Panc1 (cell line): ENCODE measurements around the gene CD48. TPM values are rescaled to one million over a fixed set of nuclear protein-coding genes. Genes with fewer than 3 reads are reported as not detected.

Source experiments
- ATAC-seq: fragments of 200-7000 bp; cut with Tn5 transposase; 2 replicates; pipeline ENCODE4 v1.9.1; 2020; ENCODE audit warnings: mild to moderate bottlenecking, moderate library complexity
- BruUV-seq: library from RNA; stranded (reverse); fragments of 400-500 nt; replicated peaks from 2 replicates; lab custom pipeline; 2021; lab: Mats Ljungman, UMichigan
- CTCF ChIA-PET: fragments of 300-600 bp; sonication (Branson Sonifier 250); formaldehyde crosslinking; loops from one replicate; lab custom pipeline; 2022; ENCODE audit warnings: antibody characterized with exemption; lab: Charles Lee
- POLR2A ChIA-PET: fragments of 300-600 bp; sonication (Branson Sonifier 250); formaldehyde crosslinking; loops from one replicate; lab custom pipeline; 2022; ENCODE audit warnings: antibody characterized with exemption; lab: Charles Lee
- DNase-seq: peaks from one replicate; pipeline ENCODE4 v3.0.0-alpha.2; 2010; ENCODE audit warnings: low read depth, low spot score
- H3K27ac ChIP-seq: 2 replicates; pipeline ENCODE4 v1.5.1; 2011; ENCODE audit warnings: mild to moderate bottlenecking, low read length, inconsistent platforms
- H3K27me3 ChIP-seq: fragments of 200-500 bp; sonication (Bioruptor generic); 2 replicates; pipeline ENCODE4 v1.6.0; 2014; ENCODE audit warnings: low read length, inconsistent platforms; ENCODE audit not compliant: control insufficient read depth, insufficient read depth
- H3K36me3 ChIP-seq: fragments of 200-500 bp; sonication (Bioruptor generic); 2 replicates; pipeline ENCODE4 v1.5.1; 2014; ENCODE audit warnings: inconsistent platforms, mild to moderate bottlenecking, low read length, moderate library complexity; ENCODE audit not compliant: control insufficient read depth, insufficient read depth
- H3K4me1 ChIP-seq: 2 replicates; pipeline ENCODE4 v1.5.1; 2011; ENCODE audit warnings: inconsistent platforms, mild to moderate bottlenecking, low read length, moderate library complexity; ENCODE audit not compliant: control insufficient read depth, insufficient read depth
- H3K4me3 ChIP-seq, 2 experiments: 2 replicates each; pipeline ENCODE4 v1.5.1; 2011 to 2012; ENCODE audit warnings: low read depth in 2 of 2, low read length in 2 of 2, mild to moderate bottlenecking in 2 of 2, inconsistent platforms in 1 of 2, moderate library complexity in 1 of 2
- H3K9me3 ChIP-seq: fragments of 200-500 bp; sonication (Bioruptor generic); 2 replicates; pipeline ENCODE4 v1.5.1; 2014; ENCODE audit warnings: low read depth, mild to moderate bottlenecking, inconsistent platforms, low read length, moderate library complexity; ENCODE audit not compliant: control insufficient read depth, insufficient read depth
- POLR2AphosphoS5 ChIP-seq: IDR thresholded peaks from 2 replicates; pipeline ENCODE4 v1.6.1; 2012; ENCODE audit warnings: mild to moderate bottlenecking, low read depth, low read length, moderate library complexity
- SIN3A ChIP-seq: IDR thresholded peaks from 2 replicates; pipeline ENCODE4 v1.6.1; 2012; ENCODE audit warnings: low read depth, mild to moderate bottlenecking, low read length, moderate library complexity, borderline replicate concordance; ENCODE audit not compliant: insufficient read depth
- TCF7L2 ChIP-seq: IDR thresholded peaks from 2 replicates; pipeline ENCODE4 v1.6.1; 2011; ENCODE audit warnings: mild to moderate bottlenecking, low read depth, low read length, inconsistent platforms
- in situ Hi-C: cut with HindIII; loops from 2 replicates; pipeline ENCODE4 v1.10.0; 2016; ENCODE audit warnings: low sequenced_read_pairs, low pct_unique_long_range_greater_than_20kb
- intact Hi-C: fragments of 100-400 bp; cut with micrococcal nuclease; formaldehyde crosslinking; loops from one replicate; pipeline ENCODE4 v1.10.0; 2022; ENCODE audit not compliant: unreplicated experiment
- total RNA-seq: library from RNA; stranded (reverse); gene quantifications from one replicate; pipeline ENCODE4 v1.2.1, GENCODE V29; 2021; ENCODE audit not compliant: unreplicated experiment
- TF ChIP-seq, protein P1 (sequence below), 2 experiments: IDR thresholded peaks; 2 replicates each; pipeline ENCODE4 v1.6.1; 2011 to 2012; ENCODE audit warnings: low read depth in 2 of 2, control low read depth in 1 of 2, low read length in 1 of 2, mild to moderate bottlenecking in 1 of 2, moderate library complexity in 1 of 2; ENCODE audit not compliant: insufficient read depth in 1 of 2
- TF ChIP-seq, protein P2 (sequence below): fragments of 450-650 bp; IDR thresholded peaks from 2 replicates; pipeline ENCODE4 v1.5.1; 2017; ENCODE audit warnings: mild to moderate bottlenecking

CD48 gene
- total RNA-seq, 1 experiment from 2014 or later, result 0.67 TPM

- Histone ChIP-seq H3K27ac (no peak overlapping the region), H3K4me3 (no peak overlapping the region), H3K4me1 (no peaks in the 10 kb centered on the region), H3K9me3 (no peaks in the 10 kb centered on the region), H3K27me3 (peaks cover 5% of the 10 kb centered on the region; the same call in 1 of the 2 replicates), H3K36me3 (no peaks in the 10 kb centered on the region)
- intact Hi-C loops (no loop called here), in situ Hi-C loops (no loop called here)
- TF ChIP-seq, protein P1, sequence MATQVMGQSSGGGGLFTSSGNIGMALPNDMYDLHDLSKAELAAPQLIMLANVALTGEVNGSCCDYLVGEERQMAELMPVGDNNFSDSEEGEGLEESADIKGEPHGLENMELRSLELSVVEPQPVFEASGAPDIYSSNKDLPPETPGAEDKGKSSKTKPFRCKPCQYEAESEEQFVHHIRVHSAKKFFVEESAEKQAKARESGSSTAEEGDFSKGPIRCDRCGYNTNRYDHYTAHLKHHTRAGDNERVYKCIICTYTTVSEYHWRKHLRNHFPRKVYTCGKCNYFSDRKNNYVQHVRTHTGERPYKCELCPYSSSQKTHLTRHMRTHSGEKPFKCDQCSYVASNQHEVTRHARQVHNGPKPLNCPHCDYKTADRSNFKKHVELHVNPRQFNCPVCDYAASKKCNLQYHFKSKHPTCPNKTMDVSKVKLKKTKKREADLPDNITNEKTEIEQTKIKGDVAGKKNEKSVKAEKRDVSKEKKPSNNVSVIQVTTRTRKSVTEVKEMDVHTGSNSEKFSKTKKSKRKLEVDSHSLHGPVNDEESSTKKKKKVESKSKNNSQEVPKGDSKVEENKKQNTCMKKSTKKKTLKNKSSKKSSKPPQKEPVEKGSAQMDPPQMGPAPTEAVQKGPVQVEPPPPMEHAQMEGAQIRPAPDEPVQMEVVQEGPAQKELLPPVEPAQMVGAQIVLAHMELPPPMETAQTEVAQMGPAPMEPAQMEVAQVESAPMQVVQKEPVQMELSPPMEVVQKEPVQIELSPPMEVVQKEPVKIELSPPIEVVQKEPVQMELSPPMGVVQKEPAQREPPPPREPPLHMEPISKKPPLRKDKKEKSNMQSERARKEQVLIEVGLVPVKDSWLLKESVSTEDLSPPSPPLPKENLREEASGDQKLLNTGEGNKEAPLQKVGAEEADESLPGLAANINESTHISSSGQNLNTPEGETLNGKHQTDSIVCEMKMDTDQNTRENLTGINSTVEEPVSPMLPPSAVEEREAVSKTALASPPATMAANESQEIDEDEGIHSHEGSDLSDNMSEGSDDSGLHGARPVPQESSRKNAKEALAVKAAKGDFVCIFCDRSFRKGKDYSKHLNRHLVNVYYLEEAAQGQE (IDR thresholded peaks at IDR 0.05; ENCODE audit: insufficient read depth in 1 of 2, low read depth in 2 of 2, low read length in 1 of 2), result no peak
- no peak for TF ChIP-seq TCF7L2
- no peak for TF ChIP-seq SIN3A
- TF ChIP-seq, protein P2, sequence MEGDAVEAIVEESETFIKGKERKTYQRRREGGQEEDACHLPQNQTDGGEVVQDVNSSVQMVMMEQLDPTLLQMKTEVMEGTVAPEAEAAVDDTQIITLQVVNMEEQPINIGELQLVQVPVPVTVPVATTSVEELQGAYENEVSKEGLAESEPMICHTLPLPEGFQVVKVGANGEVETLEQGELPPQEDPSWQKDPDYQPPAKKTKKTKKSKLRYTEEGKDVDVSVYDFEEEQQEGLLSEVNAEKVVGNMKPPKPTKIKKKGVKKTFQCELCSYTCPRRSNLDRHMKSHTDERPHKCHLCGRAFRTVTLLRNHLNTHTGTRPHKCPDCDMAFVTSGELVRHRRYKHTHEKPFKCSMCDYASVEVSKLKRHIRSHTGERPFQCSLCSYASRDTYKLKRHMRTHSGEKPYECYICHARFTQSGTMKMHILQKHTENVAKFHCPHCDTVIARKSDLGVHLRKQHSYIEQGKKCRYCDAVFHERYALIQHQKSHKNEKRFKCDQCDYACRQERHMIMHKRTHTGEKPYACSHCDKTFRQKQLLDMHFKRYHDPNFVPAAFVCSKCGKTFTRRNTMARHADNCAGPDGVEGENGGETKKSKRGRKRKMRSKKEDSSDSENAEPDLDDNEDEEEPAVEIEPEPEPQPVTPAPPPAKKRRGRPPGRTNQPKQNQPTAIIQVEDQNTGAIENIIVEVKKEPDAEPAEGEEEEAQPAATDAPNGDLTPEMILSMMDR, result no peak
- no peak for TF ChIP-seq POLR2AphosphoS5
- ATAC-seq (no peak), DNase-seq (no peak)
- BruUV-seq, result no TSS peak
- ChIA-PET CTCF (interaction anchor here (0.6 kb wide), 1 partner anchor 67 kb away, joined by 9 read pairs; no protein-coding TSS in a partner anchor), POLR2A (no interaction called here)
Measured at GRCh38 chr1:160743266-160743665, 31.6 kb upstream of the CD48 start.

DNA sequence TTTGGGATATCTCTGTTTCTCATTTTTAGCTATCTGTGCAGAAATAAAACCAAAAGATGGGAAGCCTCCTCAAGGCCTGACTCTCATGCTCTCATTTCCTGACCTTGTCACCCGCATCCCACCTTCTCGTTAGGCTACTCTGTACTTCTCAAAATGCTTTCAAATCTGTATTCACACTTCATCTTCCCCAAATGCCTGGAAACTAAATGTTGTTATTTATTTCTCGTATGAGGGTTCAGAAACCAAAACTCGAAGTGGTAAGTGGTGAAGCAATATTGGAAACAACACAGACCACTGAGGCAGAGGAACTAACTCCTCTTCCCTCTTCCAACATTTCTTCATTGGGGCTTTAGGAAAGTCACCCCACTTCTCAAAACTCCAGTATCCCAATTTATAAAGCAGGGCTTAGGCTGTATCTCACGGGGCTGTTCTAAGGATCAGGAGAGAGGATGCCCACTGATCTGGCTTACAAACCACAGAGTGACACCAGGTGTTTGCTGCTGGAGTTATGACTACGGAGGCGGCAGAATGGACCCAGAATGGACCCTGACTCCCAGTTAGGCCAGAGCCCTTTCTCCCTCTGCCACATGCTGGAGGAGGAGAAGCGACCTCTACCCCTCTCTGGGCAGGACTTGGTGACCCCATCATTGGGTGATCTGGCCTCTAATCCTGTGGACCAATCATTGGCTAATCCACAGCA is 31.0 kb upstream of the CD48 start:
- intact Hi-C loops (no loop called here), in situ Hi-C loops (no loop called here)
- Histone ChIP-seq H3K36me3 (no peaks in the 10 kb centered on the region), H3K4me3 (no peak overlapping the region), H3K9me3 (no peaks in the 10 kb centered on the region), H3K4me1 (no peaks in the 10 kb centered on the region), H3K27ac (no peak overlapping the region), H3K27me3 (peaks cover 5% of the 10 kb centered on the region; the same call in 1 of the 2 replicates)
- no peak for TF ChIP-seq POLR2AphosphoS5
- TF ChIP-seq SIN3A, result no peak
- TF ChIP-seq, protein P1 (IDR thresholded peaks at IDR 0.05; ENCODE audit: insufficient read depth in 1 of 2, low read depth in 2 of 2, low read length in 1 of 2), result no peak
- TF ChIP-seq TCF7L2, result no peak
- TF ChIP-seq, protein P2, result no peak
- CTCF ChIA-PET, result interaction anchor here (0.6 kb wide), 1 partner anchor 67 kb away, joined by 9 read pairs; no protein-coding TSS in a partner anchor
- POLR2A ChIA-PET, result no interaction called here
- no TSS peak for BruUV-seq
- ATAC-seq (no peak), DNase-seq (no peak)
